ENCODE measurements around the gene SLC25A21. TPM values are rescaled to one million over a fixed set of nuclear protein-coding genes. Genes with fewer than 3 reads are reported as not detected.

Gene SLC25A21
- polyA plus RNA-seq, 2 of the 4 experiments (the other 2 are of a cell fraction), result 0.68 to 1.4 TPM

GRCh38 chr14:36747411-36748184 lies 424.8 kb downstream of the SLC25A21 start:
- ATAC-seq (peak in 1 of 2 experiments; percentile 75; a peak in 4 of 6 replicates), FAIRE-seq (no peak), DNase-seq (ENCODE audit: low read depth in 1 of 2, low spot score in 1 of 2) (peak; percentile 17 to 32)
- CTCF ChIA-PET, result interaction anchor here (0.6 to 2.7 kb wide), 18 partner anchors 9 to 220 kb away, joined by 3 to 23 read pairs (median 4); no protein-coding TSS in a partner anchor
- Histone ChIP-seq H3K4me1 (no peaks in the 10 kb centered on the region), H3K9me3 (peaks cover 7% of the 10 kb centered on the region; the same call in 1 of the 3 replicates), H3K4me2 (no peak overlapping the region), H3K27ac (no peak overlapping the region), H3K4me3 (no peak overlapping the region)
- TF ChIP-seq HEYL (CRISPR knock-in tag; IDR thresholded peaks at IDR 0.05) (no peak), HOXA7 (CRISPR knock-in tag; IDR thresholded peaks at IDR 0.05) (no peak), HOXB13 (CRISPR knock-in tag; IDR thresholded peaks at IDR 0.05; ENCODE audit: low read depth) (no peak), NPAS2 (CRISPR knock-in tag; IDR thresholded peaks at IDR 0.05; ENCODE audit: borderline replicate concordance) (no peak), POLR2AphosphoS2 (conservative IDR thresholded peaks at IDR 0.05; ENCODE audit: low read length) (no peak), RCOR1 (IDR thresholded peaks at IDR 0.05; ENCODE audit: low read depth, low read length) (no peak), JUN (IDR thresholded peaks at IDR 0.05) (no peak), EHF (CRISPR knock-in tag; IDR thresholded peaks at IDR 0.05) (no peak), ZFP36 (IDR thresholded peaks at IDR 0.05; ENCODE audit: borderline replicate concordance, partially characterized antibody) (no peak), RARB (CRISPR knock-in tag; IDR thresholded peaks at IDR 0.05) (no peak), ESRRA (IDR thresholded peaks at IDR 0.05; ENCODE audit: borderline replicate concordance, low read length) (no peak), JUNB (IDR thresholded peaks at IDR 0.05) (no peak), CTCF (IDR thresholded peaks at IDR 0.05) (peak; percentile 57), RAD21 (conservative IDR thresholded peaks at IDR 0.05 in 1 of 2, IDR thresholded peaks at IDR 0.05 in 1 of 2) (peak in 1 of 2 experiments; percentile 26; a peak in 3 of 5 replicates), SMC3 (IDR thresholded peaks at IDR 0.05) (peak; percentile 26; the same call in 1 of the 3 replicates), NR3C1 (IDR thresholded peaks at IDR 0.05) (no peak), ZSCAN20 (CRISPR knock-in tag; IDR thresholded peaks at IDR 0.05) (no peak), CBX2 (IDR thresholded peaks at IDR 0.05; ENCODE audit: borderline replicate concordance, low read depth) (no peak), MYC (IDR thresholded peaks at IDR 0.05; ENCODE audit: borderline replicate concordance, low read length) (no peak)
- TF ChIP-seq, protein P1, sequence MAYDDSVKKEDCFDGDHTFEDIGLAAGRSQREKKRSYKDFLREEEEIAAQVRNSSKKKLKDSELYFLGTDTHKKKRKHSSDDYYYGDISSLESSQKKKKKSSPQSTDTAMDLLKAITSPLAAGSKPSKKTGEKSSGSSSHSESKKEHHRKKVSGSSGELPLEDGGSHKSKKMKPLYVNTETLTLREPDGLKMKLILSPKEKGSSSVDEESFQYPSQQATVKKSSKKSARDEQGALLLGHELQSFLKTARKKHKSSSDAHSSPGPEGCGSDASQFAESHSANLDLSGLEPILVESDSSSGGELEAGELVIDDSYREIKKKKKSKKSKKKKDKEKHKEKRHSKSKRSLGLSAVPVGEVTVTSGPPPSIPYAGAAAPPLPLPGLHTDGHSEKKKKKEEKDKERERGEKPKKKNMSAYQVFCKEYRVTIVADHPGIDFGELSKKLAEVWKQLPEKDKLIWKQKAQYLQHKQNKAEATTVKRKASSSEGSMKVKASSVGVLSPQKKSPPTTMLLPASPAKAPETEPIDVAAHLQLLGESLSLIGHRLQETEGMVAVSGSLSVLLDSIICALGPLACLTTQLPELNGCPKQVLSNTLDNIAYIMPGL (CRISPR knock-in tag; IDR thresholded peaks at IDR 0.05; ENCODE audit: borderline replicate concordance), result no peak
- TF ChIP-seq, protein P2, sequence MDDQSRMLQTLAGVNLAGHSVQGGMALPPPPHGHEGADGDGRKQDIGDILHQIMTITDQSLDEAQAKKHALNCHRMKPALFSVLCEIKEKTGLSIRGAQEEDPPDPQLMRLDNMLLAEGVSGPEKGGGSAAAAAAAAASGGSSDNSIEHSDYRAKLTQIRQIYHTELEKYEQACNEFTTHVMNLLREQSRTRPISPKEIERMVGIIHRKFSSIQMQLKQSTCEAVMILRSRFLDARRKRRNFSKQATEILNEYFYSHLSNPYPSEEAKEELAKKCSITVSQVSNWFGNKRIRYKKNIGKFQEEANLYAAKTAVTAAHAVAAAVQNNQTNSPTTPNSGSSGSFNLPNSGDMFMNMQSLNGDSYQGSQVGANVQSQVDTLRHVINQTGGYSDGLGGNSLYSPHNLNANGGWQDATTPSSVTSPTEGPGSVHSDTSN (IDR thresholded peaks at IDR 0.05), result no peak
- TF ChIP-seq, protein P3, sequence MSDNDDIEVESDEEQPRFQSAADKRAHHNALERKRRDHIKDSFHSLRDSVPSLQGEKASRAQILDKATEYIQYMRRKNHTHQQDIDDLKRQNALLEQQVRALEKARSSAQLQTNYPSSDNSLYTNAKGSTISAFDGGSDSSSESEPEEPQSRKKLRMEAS (IDR thresholded peaks at IDR 0.05), result no peak
- POLR2A ChIA-PET, result no interaction called here
- WGBS (ENCODE audit: missing lambda C conversion rate), result 36% methylated on average over 8 of the region's 8 CpGs
